Measurements from ENCODE around the gene CHMP4A. TPM values are rescaled to one million over a fixed set of nuclear protein-coding genes. Genes with fewer than 3 reads are reported as not detected.

Gene CHMP4A
- total RNA-seq, 1 donor from 2014 or later = 27.7 TPM

- DNase-seq (ENCODE audit: low read depth, low spot score) = no peak
Observed at GRCh38 chr14:24196071-24197055, 16.9 kb downstream of the CHMP4A start.

GRCh38 chr14:24195186-24196070, 17.9 kb downstream of the CHMP4A start, which contains the start of gene TM9SF1:
Gene TM9SF1, minus strand, starts transcription at chr14:24195441. Its CDS starts 422 bp downstream, at chr14:24195019.
- peak; percentile 66 for DNase-seq (ENCODE audit: low read depth, low spot score)

- no peak for DNase-seq (ENCODE audit: low read depth, low spot score)
Observed at GRCh38 chr14:24194873-24195185, 18.5 kb downstream of the CHMP4A start.

GRCh38 chr14:24194186-24194872, 19.0 kb downstream of the CHMP4A start:
- DNase-seq (ENCODE audit: low read depth, low spot score) = no peak

GRCh38 chr14:24192933-24193332, 20.4 kb downstream of the CHMP4A start:
- DNase-seq (ENCODE audit: low read depth, low spot score) = no peak

GRCh38 chr14:24190416-24190815, 22.9 kb downstream of the CHMP4A start:
- no peak for DNase-seq (ENCODE audit: low read depth, low spot score)

GRCh38 chr14:24189460-24189859, 23.8 kb downstream of the CHMP4A start:
- DNase-seq (ENCODE audit: low read depth, low spot score) = no peak

- DNase-seq (ENCODE audit: low read depth, low spot score) = no peak
Observed at GRCh38 chr14:24189059-24189375, 24.3 kb downstream of the CHMP4A start.

GRCh38 chr14:24188251-24189058, 24.8 kb downstream of the CHMP4A start, which contains the start of gene IPO4:
Gene IPO4, minus strand, starts transcription at chr14:24188816. Its CDS starts 29 bp downstream, at chr14:24188787.
- DNase-seq (ENCODE audit: low read depth, low spot score) = peak; percentile 93

GRCh38 chr14:24187539-24187915, 25.8 kb downstream of the CHMP4A start:
- DNase-seq (ENCODE audit: low read depth, low spot score) = no peak

GRCh38 chr14:24186831-24187538, 26.3 kb downstream of the CHMP4A start:
- no peak for DNase-seq (ENCODE audit: low read depth, low spot score)

- DNase-seq (ENCODE audit: low read depth, low spot score) = no peak
Observed at GRCh38 chr14:24185741-24186140, 27.5 kb downstream of the CHMP4A start.

GRCh38 chr14:24185026-24185425, 28.3 kb downstream of the CHMP4A start:
- DNase-seq (ENCODE audit: low read depth, low spot score) = no peak

- no peak for DNase-seq (ENCODE audit: low read depth, low spot score)
Observed at GRCh38 chr14:24184104-24184970, 29.0 kb downstream of the CHMP4A start.

GRCh38 chr14:24183014-24183481, 30.2 kb downstream of the CHMP4A start:
- no peak for DNase-seq (ENCODE audit: low read depth, low spot score)

GRCh38 chr14:24182110-24182882, 31.0 kb downstream of the CHMP4A start:
- no peak for DNase-seq (ENCODE audit: low read depth, low spot score)

GRCh38 chr14:24181371-24182077, 31.8 kb downstream of the CHMP4A start:
- DNase-seq (ENCODE audit: low read depth, low spot score) = no peak

Measured in pulmonary artery endothelial cell (primary cell).